K562 (cell line): ENCODE measurements around the gene BEST4. TPM values are rescaled to one million over a fixed set of nuclear protein-coding genes. Genes with fewer than 3 reads are reported as not detected.
A peak's percentile ranks its signal among the peaks of the same experiment; 100 is the strongest.

ENCODE experiments used
- KLF10 ChIP-seq: fragments of 250-450 bp; sonication (Bioruptor Pico); IDR thresholded peaks from 2 replicates; pipeline ENCODE4 v1.6.1; 2021; ENCODE audit warnings: matching md5 sums
- NCOR1 ChIP-seq: fragments of 450-650 bp; IDR thresholded peaks from 2 replicates; pipeline ENCODE4 v1.6.1; 2016; ENCODE audit warnings: mild to moderate bottlenecking, moderate library complexity
- NFRKB ChIP-seq: fragments of 450-650 bp; IDR thresholded peaks from 2 replicates; pipeline ENCODE4 v1.6.1; 2016; ENCODE audit warnings: low read depth
- NR2F6 ChIP-seq: fragments of 450-650 bp; formaldehyde crosslinking; IDR thresholded peaks from 2 replicates; pipeline ENCODE4 v1.4.0; 2020; ENCODE audit warnings: mild to moderate bottlenecking
- PTTG1 ChIP-seq: fragments of 450-650 bp; IDR thresholded peaks from 2 replicates; pipeline ENCODE4 v1.6.1; 2016; ENCODE audit warnings: low read depth, mild to moderate bottlenecking, missing genetic modification characterization, missing compliant biosample characterization
- TRIM24 ChIP-seq, 2 experiments: fragments of 450-650 bp; IDR thresholded peaks; 2 replicates each; pipeline ENCODE4 v1.6.1; 2016
- XRCC3 ChIP-seq: fragments of 450-650 bp; IDR thresholded peaks from 2 replicates; pipeline ENCODE4 v1.6.1; 2017; ENCODE audit warnings: mild to moderate bottlenecking, moderate library complexity
- ZNF232 ChIP-seq: sonication (generic); formaldehyde crosslinking; IDR thresholded peaks from 2 replicates; pipeline ENCODE4 v1.8.0; 2022; ENCODE audit warnings: mild to moderate bottlenecking, missing genetic modification reagents
- polyA plus RNA-seq, 8 experiments: library from polyadenylated mRNA; depleted of rRNA in 4 of 8; stranded (reverse) in 5 of 8; unstranded in 3 of 8; fragments of >200 nt; fragmentation: Nextera tagmentation in 2 of 8; fragmentation: Illumina TruSeq in 1 of 8; extraction: Ambion mirVana in 2 of 8; extraction: Trizol in 1 of 8; gene quantifications; 2 replicates each; pipeline versions ENCODE4 v1.2.1 to v1.2.3, GENCODE V29; 2011 to 2014; ENCODE audit warnings: inconsistent platforms in 1 of 8, missing spikeins in 1 of 8
- total RNA-seq, 7 experiments: library from RNA; depleted of rRNA in 6 of 7; stranded (reverse); fragments of >200 nt in 6 of 7; fragmentation: Illumina TruSeq in 2 of 7; extraction: Trizol in 2 of 7; gene quantifications; 2 replicates each; pipeline versions ENCODE4 v1.2.1 to v1.2.3, GENCODE V29; 2011 to 2021; ENCODE audit warnings: low replicate concordance in 1 of 7
- TF ChIP-seq, protein P1 (sequence below): fragments of 250-450 bp; sonication (Bioruptor Pico); IDR thresholded peaks from 2 replicates; pipeline ENCODE4 v1.5.0; 2021; ENCODE audit warnings: mild to moderate bottlenecking, moderate library complexity
- TF ChIP-seq, protein P2 (sequence below), 2 experiments: fragments of 450-650 bp in 1 of 2; sonication (generic) in 1 of 2; formaldehyde crosslinking in 1 of 2; IDR thresholded peaks; 2 replicates each; pipeline versions ENCODE4 v1.7.1 to v1.9.0; 2016 to 2022; ENCODE audit warnings: inconsistent platforms in 1 of 2, mild to moderate bottlenecking in 1 of 2, missing genetic modification reagents in 1 of 2
- TF ChIP-seq, protein P3 (sequence below): fragments of 250-450 bp; sonication (Bioruptor Pico); IDR thresholded peaks from 2 replicates; pipeline ENCODE4 v1.8.0; 2021; ENCODE audit warnings: mild to moderate bottlenecking, moderate library complexity
- TF ChIP-seq, protein P4 (sequence below): fragments of 450-650 bp; IDR thresholded peaks from 2 replicates; pipeline ENCODE4 v1.6.1; 2016; ENCODE audit warnings: low read depth, mild to moderate bottlenecking, moderate library complexity

The BEST4 gene
- total and polyA plus RNA-seq, 9 of the 15 experiments (the other 6 are each of a cell fraction or from before 2014, with no cell fraction given): 0.07 to 0.11 TPM; not detected in 7

DNA sequence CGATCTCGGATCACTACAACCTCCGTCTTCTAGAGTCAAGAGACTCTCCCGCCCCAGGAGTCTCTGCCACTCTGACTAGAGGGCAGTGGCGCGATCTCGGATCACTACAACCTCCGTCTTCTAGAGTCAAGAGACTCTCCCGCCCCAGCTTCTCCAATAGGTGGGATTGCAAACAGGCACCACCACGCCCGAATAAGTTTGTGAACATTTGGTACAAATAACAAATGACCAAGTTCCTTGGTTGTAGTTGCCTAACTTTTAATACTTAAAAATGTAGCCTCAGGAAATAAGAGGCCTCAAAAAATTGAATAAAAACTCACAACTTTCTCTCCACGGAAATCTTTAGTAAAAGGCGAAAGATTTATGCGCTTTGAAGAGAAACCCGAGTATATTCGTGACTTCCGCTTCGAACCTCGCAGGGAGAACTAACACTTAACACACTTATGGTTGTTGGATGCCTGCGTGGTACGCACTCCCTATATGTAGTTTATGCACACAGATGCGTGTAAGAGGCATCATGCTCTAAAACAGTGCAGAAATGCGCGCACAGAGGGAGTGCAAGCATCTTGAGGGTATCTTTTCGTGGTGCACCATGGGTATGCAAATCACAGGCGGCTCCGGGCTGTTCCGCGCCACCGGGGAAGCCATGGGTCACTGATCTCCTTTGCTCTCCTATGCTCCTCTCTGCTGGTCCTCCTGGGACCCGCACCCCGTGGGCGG, 31.8 kb upstream of the BEST4 start (continued):
- TF ChIP-seq, protein P1, sequence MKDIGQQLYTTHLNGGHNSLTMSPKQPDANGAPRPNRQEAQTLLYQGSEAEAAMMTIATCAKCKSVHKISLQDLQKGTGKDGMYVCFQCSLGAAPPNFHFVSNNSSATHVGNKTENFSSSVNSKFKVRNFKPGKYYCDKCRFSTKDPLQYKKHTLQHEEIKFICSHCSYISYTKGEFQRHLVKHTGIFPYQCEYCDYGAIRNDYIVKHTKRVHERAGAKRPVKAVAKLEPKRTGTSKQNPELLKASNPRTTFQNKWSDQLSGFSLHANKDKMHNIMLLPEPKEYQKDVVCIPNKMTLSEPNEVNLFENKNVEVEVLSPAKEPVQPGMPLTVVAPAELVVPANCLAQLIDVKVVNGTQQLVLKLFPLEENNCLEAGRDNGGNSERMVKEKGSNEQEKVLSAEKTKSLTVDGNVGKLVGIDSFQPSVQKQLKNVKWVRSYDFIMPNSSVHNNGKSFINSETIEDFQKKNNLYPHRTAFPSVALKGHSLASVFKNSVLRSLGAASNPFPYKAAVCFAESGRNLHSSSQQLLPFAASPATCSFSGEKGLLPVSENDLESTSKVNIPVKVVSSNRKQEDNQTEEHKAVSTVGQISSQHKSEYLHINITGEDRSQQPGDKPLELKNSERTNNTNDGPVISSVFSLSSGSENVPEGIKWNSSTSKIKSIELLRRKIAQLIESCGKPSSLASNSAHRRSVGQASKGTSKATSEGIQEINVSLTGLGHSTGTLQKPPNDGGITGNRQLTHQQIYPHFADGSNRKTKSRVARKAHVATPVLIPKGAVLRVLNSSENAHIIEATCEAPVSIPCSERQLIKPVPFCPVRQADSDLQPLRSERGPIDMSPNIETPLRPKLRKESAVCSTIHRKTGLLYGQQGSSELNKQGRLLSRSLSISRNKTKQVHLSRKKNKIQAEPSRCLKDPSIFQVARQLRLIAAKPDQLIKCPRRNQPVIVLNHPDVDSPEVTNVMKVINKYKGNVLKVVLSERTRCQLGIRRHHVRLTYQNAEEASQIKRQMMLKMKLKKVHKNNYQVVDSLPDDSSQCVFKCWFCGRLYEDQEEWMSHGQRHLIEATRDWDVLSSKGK (CRISPR knock-in tag): peak; percentile 73; the same call in 1 of the 2 replicates
- TF ChIP-seq, protein P2, sequence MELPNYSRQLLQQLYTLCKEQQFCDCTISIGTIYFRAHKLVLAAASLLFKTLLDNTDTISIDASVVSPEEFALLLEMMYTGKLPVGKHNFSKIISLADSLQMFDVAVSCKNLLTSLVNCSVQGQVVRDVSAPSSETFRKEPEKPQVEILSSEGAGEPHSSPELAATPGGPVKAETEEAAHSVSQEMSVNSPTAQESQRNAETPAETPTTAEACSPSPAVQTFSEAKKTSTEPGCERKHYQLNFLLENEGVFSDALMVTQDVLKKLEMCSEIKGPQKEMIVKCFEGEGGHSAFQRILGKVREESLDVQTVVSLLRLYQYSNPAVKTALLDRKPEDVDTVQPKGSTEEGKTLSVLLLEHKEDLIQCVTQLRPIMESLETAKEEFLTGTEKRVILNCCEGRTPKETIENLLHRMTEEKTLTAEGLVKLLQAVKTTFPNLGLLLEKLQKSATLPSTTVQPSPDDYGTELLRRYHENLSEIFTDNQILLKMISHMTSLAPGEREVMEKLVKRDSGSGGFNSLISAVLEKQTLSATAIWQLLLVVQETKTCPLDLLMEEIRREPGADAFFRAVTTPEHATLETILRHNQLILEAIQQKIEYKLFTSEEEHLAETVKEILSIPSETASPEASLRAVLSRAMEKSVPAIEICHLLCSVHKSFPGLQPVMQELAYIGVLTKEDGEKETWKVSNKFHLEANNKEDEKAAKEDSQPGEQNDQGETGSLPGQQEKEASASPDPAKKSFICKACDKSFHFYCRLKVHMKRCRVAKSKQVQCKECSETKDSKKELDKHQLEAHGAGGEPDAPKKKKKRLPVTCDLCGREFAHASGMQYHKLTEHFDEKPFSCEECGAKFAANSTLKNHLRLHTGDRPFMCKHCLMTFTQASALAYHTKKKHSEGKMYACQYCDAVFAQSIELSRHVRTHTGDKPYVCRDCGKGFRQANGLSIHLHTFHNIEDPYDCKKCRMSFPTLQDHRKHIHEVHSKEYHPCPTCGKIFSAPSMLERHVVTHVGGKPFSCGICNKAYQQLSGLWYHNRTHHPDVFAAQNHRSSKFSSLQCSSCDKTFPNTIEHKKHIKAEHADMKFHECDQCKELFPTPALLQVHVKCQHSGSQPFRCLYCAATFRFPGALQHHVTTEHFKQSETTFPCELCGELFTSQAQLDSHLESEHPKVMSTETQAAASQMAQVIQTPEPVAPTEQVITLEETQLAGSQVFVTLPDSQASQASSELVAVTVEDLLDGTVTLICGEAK (IDR thresholded peaks at IDR 0.05): no peak
- TF ChIP-seq, protein P2 (CRISPR knock-in tag; IDR thresholded peaks at IDR 0.05): peak; percentile 70
- TF ChIP-seq XRCC3: no peak
- TF ChIP-seq NR2F6 (CRISPR knock-in tag): peak; percentile 44; the same call in 1 of the 2 replicates
- TF ChIP-seq ZNF232: peak; percentile 64; the same call in 1 of the 2 replicates
- peak; percentile 75; the same call in 1 of the 2 replicates for TF ChIP-seq NFRKB
- peak; percentile 97 for TF ChIP-seq NCOR1
- TF ChIP-seq PTTG1: peak; percentile 35; the same call in 1 of the 2 replicates
- TF ChIP-seq TRIM24 (IDR thresholded peaks at IDR 0.05): peak; percentile 34 to 72
- TF ChIP-seq, protein P3, sequence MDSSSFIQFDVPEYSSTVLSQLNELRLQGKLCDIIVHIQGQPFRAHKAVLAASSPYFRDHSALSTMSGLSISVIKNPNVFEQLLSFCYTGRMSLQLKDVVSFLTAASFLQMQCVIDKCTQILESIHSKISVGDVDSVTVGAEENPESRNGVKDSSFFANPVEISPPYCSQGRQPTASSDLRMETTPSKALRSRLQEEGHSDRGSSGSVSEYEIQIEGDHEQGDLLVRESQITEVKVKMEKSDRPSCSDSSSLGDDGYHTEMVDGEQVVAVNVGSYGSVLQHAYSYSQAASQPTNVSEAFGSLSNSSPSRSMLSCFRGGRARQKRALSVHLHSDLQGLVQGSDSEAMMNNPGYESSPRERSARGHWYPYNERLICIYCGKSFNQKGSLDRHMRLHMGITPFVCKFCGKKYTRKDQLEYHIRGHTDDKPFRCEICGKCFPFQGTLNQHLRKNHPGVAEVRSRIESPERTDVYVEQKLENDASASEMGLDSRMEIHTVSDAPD (CRISPR knock-in tag): peak; percentile 65; the same call in 1 of the 2 replicates
- TF ChIP-seq, protein P4, sequence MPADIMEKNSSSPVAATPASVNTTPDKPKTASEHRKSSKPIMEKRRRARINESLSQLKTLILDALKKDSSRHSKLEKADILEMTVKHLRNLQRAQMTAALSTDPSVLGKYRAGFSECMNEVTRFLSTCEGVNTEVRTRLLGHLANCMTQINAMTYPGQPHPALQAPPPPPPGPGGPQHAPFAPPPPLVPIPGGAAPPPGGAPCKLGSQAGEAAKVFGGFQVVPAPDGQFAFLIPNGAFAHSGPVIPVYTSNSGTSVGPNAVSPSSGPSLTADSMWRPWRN: 0 out of 2 replicates have a peak, but pooled peaks have one; percentile 57
- TF ChIP-seq KLF10 (CRISPR knock-in tag): peak; percentile 88
